H9 (cell line): ENCODE measurements around the gene BMPR1A. TPM values are rescaled to one million over a fixed set of nuclear protein-coding genes. Genes with fewer than 3 reads are reported as not detected.

Source experiments
- DNase-seq: peaks from one replicate; pipeline ENCODE4 v3.0.0-alpha.2; 2017
- H2AFZ ChIP-seq: one replicate; pipeline ENCODE4 v1.6.1; 2013; ENCODE audit warnings: mild to moderate bottlenecking, low read length, control low read depth, moderate library complexity
- H2AK5ac ChIP-seq: 2 replicates; pipeline ENCODE4 v1.6.1; 2013; ENCODE audit warnings: low read length, control low read depth, mixed read lengths; ENCODE audit not compliant: insufficient read length
- H2BK120ac ChIP-seq: one replicate; pipeline ENCODE4 v1.6.1; 2013; ENCODE audit warnings: low read depth, mild to moderate bottlenecking, low read length, control low read depth, inconsistent platforms; ENCODE audit not compliant: poor library complexity, severe bottlenecking
- H2BK12ac ChIP-seq: 2 replicates; pipeline ENCODE4 v1.6.1; 2013; ENCODE audit warnings: low read length, control low read depth, mixed read lengths, low read depth; ENCODE audit not compliant: insufficient read length
- H2BK15ac ChIP-seq: 2 replicates; pipeline ENCODE4 v1.6.1; 2013; ENCODE audit warnings: low read depth, low read length, control low read depth
- H2BK20ac ChIP-seq: one replicate; pipeline ENCODE4 v1.6.1; 2013; ENCODE audit warnings: low read depth, mild to moderate bottlenecking, low read length, control low read depth, inconsistent platforms; ENCODE audit not compliant: poor library complexity, severe bottlenecking
- H2BK5ac ChIP-seq: 2 replicates; pipeline ENCODE4 v1.6.1; 2013; ENCODE audit warnings: low read length, control low read depth, mixed read lengths; ENCODE audit not compliant: insufficient read length
- H3K14ac ChIP-seq: 2 replicates; pipeline ENCODE4 v1.6.1; 2013; ENCODE audit warnings: low read length, control low read depth; ENCODE audit not compliant: insufficient read depth
- H3K18ac ChIP-seq: 2 replicates; pipeline ENCODE4 v1.6.1; 2013; ENCODE audit warnings: low read depth, mild to moderate bottlenecking, mixed read lengths, low read length, control low read depth; ENCODE audit not compliant: insufficient read length
- H3K23ac ChIP-seq: 2 replicates; pipeline ENCODE4 v1.6.1; 2013; ENCODE audit warnings: low read length, control low read depth, mixed read lengths, low read depth; ENCODE audit not compliant: insufficient read length
- H3K23me2 ChIP-seq: 2 replicates; pipeline ENCODE4 v1.6.1; 2013; ENCODE audit warnings: low read depth, mild to moderate bottlenecking, mixed read lengths, low read length, control low read depth; ENCODE audit not compliant: insufficient read length, poor library complexity, severe bottlenecking
- H3K27ac ChIP-seq: 2 replicates; pipeline ENCODE4 v1.5.1; 2013; ENCODE audit warnings: low read length, control low read depth, mixed read lengths, low read depth; ENCODE audit not compliant: insufficient read length
- H3K27me3 ChIP-seq: 2 replicates; pipeline ENCODE4 v1.6.1; 2013; ENCODE audit warnings: low read length, control low read depth, inconsistent platforms; ENCODE audit not compliant: insufficient read depth
- H3K4ac ChIP-seq: 2 replicates; pipeline ENCODE4 v1.6.1; 2013; ENCODE audit warnings: low read depth, mild to moderate bottlenecking, control low read depth, inconsistent platforms, low read length, moderate library complexity
- H3K4me1 ChIP-seq: 2 replicates; pipeline ENCODE4 v1.6.1; 2013; ENCODE audit warnings: low read length, control low read depth, inconsistent platforms; ENCODE audit not compliant: insufficient read depth
- H3K4me2 ChIP-seq: 2 replicates; pipeline ENCODE4 v1.6.1; 2013; ENCODE audit warnings: low read length, control low read depth, mixed read lengths; ENCODE audit not compliant: insufficient read length, insufficient read depth
- H3K56ac ChIP-seq: 2 replicates; pipeline ENCODE4 v1.6.1; 2013; ENCODE audit warnings: low read depth, mild to moderate bottlenecking, mixed read lengths, low read length, control low read depth; ENCODE audit not compliant: insufficient read length
- H3K79me1 ChIP-seq: 2 replicates; pipeline ENCODE4 v1.6.1; 2013; ENCODE audit warnings: low read depth, mild to moderate bottlenecking, moderate library complexity, low read length, control low read depth, inconsistent platforms; ENCODE audit not compliant: insufficient read depth, poor library complexity, severe bottlenecking
- H3K79me2 ChIP-seq: 2 replicates; pipeline ENCODE4 v1.6.1; 2013; ENCODE audit warnings: low read length, control low read depth, inconsistent platforms; ENCODE audit not compliant: insufficient read depth
- H3K9ac ChIP-seq: 2 replicates; pipeline ENCODE4 v1.6.1; 2013; ENCODE audit warnings: low read length, control low read depth, mixed read lengths; ENCODE audit not compliant: insufficient read length; ENCODE audit errors: extremely low read depth
- H3K9me3 ChIP-seq: one replicate; pipeline ENCODE4 v1.6.1; 2013; ENCODE audit warnings: low read depth, low read length, inconsistent platforms; ENCODE audit not compliant: control insufficient read depth
- H3T11ph ChIP-seq: one replicate; pipeline ENCODE4 v1.6.1; 2013; ENCODE audit warnings: mild to moderate bottlenecking, low read length, control low read depth, inconsistent platforms
- H4K20me1 ChIP-seq: one replicate; pipeline ENCODE4 v1.6.1; 2013; ENCODE audit not compliant: control insufficient read depth, insufficient read length, insufficient read depth
- H4K5ac ChIP-seq: 2 replicates; pipeline ENCODE4 v1.6.1; 2013; ENCODE audit warnings: low read depth, mild to moderate bottlenecking, mixed read lengths, low read length, control low read depth; ENCODE audit not compliant: insufficient read length
- H4K8ac ChIP-seq: replicated peaks from 2 replicates; pipeline ENCODE4 v1.6.1; 2013; ENCODE audit warnings: low read length, control low read depth, mixed read lengths, low read depth; ENCODE audit not compliant: insufficient read length
- H4K91ac ChIP-seq: 2 replicates; pipeline ENCODE4 v1.6.1; 2013; ENCODE audit warnings: low read depth, mild to moderate bottlenecking, moderate library complexity, mixed read lengths, low read length, control low read depth; ENCODE audit not compliant: insufficient read length
- H3K27ac Mint-ChIP-seq, 3 experiments: 2 replicates in 2 of 3; 3 replicates in 1 of 3; pipeline ENCODE4 v1.8.0; 2020 to 2021; ENCODE audit warnings: mixed read lengths in 3 of 3, mild to moderate bottlenecking in 1 of 3, moderate library complexity in 1 of 3
- H3K27me3 Mint-ChIP-seq: 2 replicates; pipeline ENCODE4 v1.8.0; 2021; ENCODE audit warnings: low read depth, mild to moderate bottlenecking, moderate library complexity, mixed read lengths
- H3K36me3 Mint-ChIP-seq, 3 experiments: 2 replicates in 2 of 3; 3 replicates in 1 of 3; pipeline ENCODE4 v1.8.0; 2020 to 2021; ENCODE audit warnings: low read depth in 3 of 3, mixed read lengths in 3 of 3; ENCODE audit not compliant: insufficient read depth in 1 of 3
- H3K4me1 Mint-ChIP-seq, 2 experiments: 2 replicates each; pipeline ENCODE4 v1.8.0; 2020; ENCODE audit warnings: mixed read lengths in 2 of 2
- H3K4me3 Mint-ChIP-seq, 2 experiments: 2 replicates in 1 of 2; 3 replicates in 1 of 2; pipeline ENCODE4 v1.8.0; 2020 to 2021; ENCODE audit warnings: mild to moderate bottlenecking in 2 of 2, mixed read lengths in 2 of 2, moderate library complexity in 1 of 2
- H3K9me3 Mint-ChIP-seq, 2 experiments: 2 replicates in 1 of 2; 3 replicates in 1 of 2; pipeline ENCODE4 v1.8.0; 2020; ENCODE audit warnings: mild to moderate bottlenecking in 2 of 2, mixed read lengths in 2 of 2, moderate library complexity in 1 of 2
- CTCF ChIP-seq: fragments of 200-600 bp; sonication (generic); conservative IDR thresholded peaks from 3 replicates; pipeline ENCODE4 v1.8.0; 2021; ENCODE audit warnings: antibody characterized with exemption, mild to moderate bottlenecking
- WGBS: extraction: QIAGEN DNeasy Blood & Tissue Kit; methylation state at CpG from one replicate; pipeline ENCODE4 v1.1.7; 2013; ENCODE audit warnings: missing lambda C conversion rate, low lambda C conversion rate, mixed read lengths; ENCODE audit not compliant: insufficient read length; ENCODE audit errors: extremely low coverage; 5-methylcytosine and 5-hydroxymethylcytosine counted together
- total RNA-seq: library from RNA; stranded (reverse); gene quantifications from 2 replicates; pipeline ENCODE4 v1.2.1, GENCODE V29; 2021

Gene BMPR1A
- total RNA-seq, 1 experiment from 2014 or later = 138 TPM

GRCh38 chr10:86742230-86742629 is 14.2 kb upstream of the BMPR1A start:
- no peak overlapping the region for H3K27ac ChIP-seq
- no peak overlapping the region for H3K4me3 Mint-ChIP-seq
- WGBS = no CpG with 5 or more reads among the region's 1 CpG

More at GRCh38 chr10:86742230-86742629, 14.2 kb upstream of the BMPR1A start:
- Histone ChIP-seq H3K79me2 (no peaks in the 10 kb centered on the region), H3K56ac (no peak overlapping the region), H2AFZ (no peak overlapping the region), H3K4ac (no peak overlapping the region), H3T11ph (no peak overlapping the region), H2BK120ac (no peak overlapping the region), H4K91ac (no peak overlapping the region), H3K79me1 (no peaks in the 10 kb centered on the region), H4K5ac (no peak overlapping the region), H3K18ac (no peak overlapping the region), H4K8ac (no peak overlapping the region), H3K9ac (no peak overlapping the region), H2BK20ac (no peak overlapping the region), H3K9me3 (no peaks in the 10 kb centered on the region), H2BK15ac (no peak overlapping the region), H3K4me1 (peaks cover 5% of the 10 kb centered on the region), H2AK5ac (no peak overlapping the region), H3K27me3 (no peaks in the 10 kb centered on the region), H3K4me2 (no peak overlapping the region), H3K14ac (no peak overlapping the region), H4K20me1 (no peaks in the 10 kb centered on the region), H2BK5ac (no peak overlapping the region), H3K23me2 (no peaks in the 10 kb centered on the region), H2BK12ac (no peak overlapping the region), H3K23ac (no peak overlapping the region)
- Mint-ChIP-seq H3K4me1 (peaks cover 12 to 15% of the 10 kb centered on the region in 2 experiments), H3K27ac (peak overlapping the region in 1 of 3 experiments; percentile 44; a peak in 1 of 7 replicates), H3K27me3 (no peaks in the 10 kb centered on the region), H3K36me3 (no peaks in the 10 kb centered on the region), H3K9me3 (no peaks in the 10 kb centered on the region; a peak in 1 of 5 replicates)
- no peak for DNase-seq
- no peak for TF ChIP-seq CTCF
